ENCODE results near the gene SLC12A5. TPM values are rescaled to one million over a fixed set of nuclear protein-coding genes. Genes with fewer than 3 reads are reported as not detected.

The SLC12A5 gene
- total and polyA plus RNA-seq, 9 of the 15 experiments (the other 6 are each of a cell fraction or from before 2014, with no cell fraction given) = 0.36 to 7.5 (median 2.1) TPM

GRCh38 chr20:46013829-46014516 lies 15.0 kb upstream of the SLC12A5 start (continued):
- TF ChIP-seq, protein P1, sequence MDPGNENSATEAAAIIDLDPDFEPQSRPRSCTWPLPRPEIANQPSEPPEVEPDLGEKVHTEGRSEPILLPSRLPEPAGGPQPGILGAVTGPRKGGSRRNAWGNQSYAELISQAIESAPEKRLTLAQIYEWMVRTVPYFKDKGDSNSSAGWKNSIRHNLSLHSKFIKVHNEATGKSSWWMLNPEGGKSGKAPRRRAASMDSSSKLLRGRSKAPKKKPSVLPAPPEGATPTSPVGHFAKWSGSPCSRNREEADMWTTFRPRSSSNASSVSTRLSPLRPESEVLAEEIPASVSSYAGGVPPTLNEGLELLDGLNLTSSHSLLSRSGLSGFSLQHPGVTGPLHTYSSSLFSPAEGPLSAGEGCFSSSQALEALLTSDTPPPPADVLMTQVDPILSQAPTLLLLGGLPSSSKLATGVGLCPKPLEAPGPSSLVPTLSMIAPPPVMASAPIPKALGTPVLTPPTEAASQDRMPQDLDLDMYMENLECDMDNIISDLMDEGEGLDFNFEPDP (CRISPR knock-in tag; IDR thresholded peaks at IDR 0.05) = no peak
- TF ChIP-seq, protein P2, sequence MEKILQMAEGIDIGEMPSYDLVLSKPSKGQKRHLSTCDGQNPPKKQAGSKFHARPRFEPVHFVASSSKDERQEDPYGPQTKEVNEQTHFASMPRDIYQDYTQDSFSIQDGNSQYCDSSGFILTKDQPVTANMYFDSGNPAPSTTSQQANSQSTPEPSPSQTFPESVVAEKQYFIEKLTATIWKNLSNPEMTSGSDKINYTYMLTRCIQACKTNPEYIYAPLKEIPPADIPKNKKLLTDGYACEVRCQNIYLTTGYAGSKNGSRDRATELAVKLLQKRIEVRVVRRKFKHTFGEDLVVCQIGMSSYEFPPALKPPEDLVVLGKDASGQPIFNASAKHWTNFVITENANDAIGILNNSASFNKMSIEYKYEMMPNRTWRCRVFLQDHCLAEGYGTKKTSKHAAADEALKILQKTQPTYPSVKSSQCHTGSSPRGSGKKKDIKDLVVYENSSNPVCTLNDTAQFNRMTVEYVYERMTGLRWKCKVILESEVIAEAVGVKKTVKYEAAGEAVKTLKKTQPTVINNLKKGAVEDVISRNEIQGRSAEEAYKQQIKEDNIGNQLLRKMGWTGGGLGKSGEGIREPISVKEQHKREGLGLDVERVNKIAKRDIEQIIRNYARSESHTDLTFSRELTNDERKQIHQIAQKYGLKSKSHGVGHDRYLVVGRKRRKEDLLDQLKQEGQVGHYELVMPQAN (IDR thresholded peaks at IDR 0.05; ENCODE audit: borderline replicate concordance) = no peak
- TF ChIP-seq ELF2 (CRISPR knock-in tag; IDR thresholded peaks at IDR 0.05) = no peak
- no peak for TF ChIP-seq ZNF354B (CRISPR knock-in tag; IDR thresholded peaks at IDR 0.05)
- TF ChIP-seq SOX6 (IDR thresholded peaks at IDR 0.05) = 0 out of 2 replicates have a peak, but pooled peaks have one; percentile 28
- no peak for TF ChIP-seq SMAD1 (IDR thresholded peaks at IDR 0.05; ENCODE audit: low read depth, low read length, partially characterized antibody)
- TF ChIP-seq XRCC4 (IDR thresholded peaks at IDR 0.05; ENCODE audit: extremely low read depth, insufficient read depth, insufficient read length) = no peak
- no peak for TF ChIP-seq MXD1 (CRISPR knock-in tag; IDR thresholded peaks at IDR 0.05; ENCODE audit: borderline replicate concordance, poor library complexity, severe bottlenecking)
- no peak for TF ChIP-seq SRSF9 (IDR thresholded peaks at IDR 0.05; ENCODE audit: borderline replicate concordance, low read depth, low read length)
- TF ChIP-seq CEBPB (tag; IDR thresholded peaks at IDR 0.05) = no peak
- TF ChIP-seq RCOR1 (IDR thresholded peaks at IDR 0.05; ENCODE audit: borderline replicate concordance in 1 of 2, low read depth in 2 of 2, low read length in 2 of 2) = peak in 1 of 2 experiments; percentile 73; a peak in 2 of 4 replicates
- no peak for TF ChIP-seq ZNF324 (CRISPR knock-in tag; IDR thresholded peaks at IDR 0.05)
- no peak for TF ChIP-seq CBFA2T2 (conservative IDR thresholded peaks at IDR 0.05)
- no peak for TF ChIP-seq MCM7 (IDR thresholded peaks at IDR 0.05)
- no peak for TF ChIP-seq ZNF766 (CRISPR knock-in tag; conservative IDR thresholded peaks at IDR 0.05)
- no peak for TF ChIP-seq ZMIZ1 (IDR thresholded peaks at IDR 0.05; ENCODE audit: low read depth in 2 of 2, low read length in 2 of 2)
- TF ChIP-seq STAT5B (CRISPR knock-in tag; IDR thresholded peaks at IDR 0.05) = no peak
- TF ChIP-seq ZNF586 (CRISPR knock-in tag; conservative IDR thresholded peaks at IDR 0.05) = no peak
- no peak for TF ChIP-seq TBP (optimal IDR thresholded peaks at IDR 0.05; ENCODE audit: low read depth, low read length)
- no peak for TF ChIP-seq HDGF (IDR thresholded peaks at IDR 0.05)
- TF ChIP-seq ZNF23 (CRISPR knock-in tag; IDR thresholded peaks at IDR 0.05) = no peak
- TF ChIP-seq MIER1 (IDR thresholded peaks at IDR 0.05; ENCODE audit: low read depth) = no peak
- no peak for TF ChIP-seq ZFP1 (CRISPR knock-in tag; IDR thresholded peaks at IDR 0.05)

All from K562 (cell line).